KMS-11 (cell line): ENCODE measurements around the gene ATP6V1B1.

Experiments
- H2AFZ ChIP-seq: fragments of 200-600 bp; sonication (generic); 2 replicates; pipeline ENCODE4 v1.6.1; 2016; ENCODE audit warnings: antibody characterized with exemption, mixed run types, low read depth
- H3K27ac ChIP-seq: fragments of 200-600 bp; sonication (generic); 2 replicates; pipeline ENCODE4 v1.6.1; 2016; ENCODE audit warnings: mild to moderate bottlenecking, mixed run types
- H3K27me3 ChIP-seq: fragments of 200-600 bp; sonication (generic); 2 replicates; pipeline ENCODE4 v1.6.1; 2017; ENCODE audit warnings: mild to moderate bottlenecking, low read depth, mixed run types, moderate library complexity; ENCODE audit not compliant: insufficient read depth
- H3K36me3 ChIP-seq: fragments of 200-600 bp; sonication (generic); 2 replicates; pipeline ENCODE4 v1.6.1; 2017; ENCODE audit warnings: mild to moderate bottlenecking, mixed run types; ENCODE audit not compliant: insufficient read depth
- H3K4me1 ChIP-seq: fragments of 200-600 bp; sonication (generic); 2 replicates; pipeline ENCODE4 v1.6.1; 2016; ENCODE audit warnings: mild to moderate bottlenecking, low read depth, mixed run types; ENCODE audit not compliant: poor library complexity, severe bottlenecking
- H3K4me2 ChIP-seq: fragments of 200-600 bp; sonication (generic); 2 replicates; pipeline ENCODE4 v1.7.0; 2016; ENCODE audit warnings: mild to moderate bottlenecking, mixed run types
- H3K4me3 ChIP-seq: fragments of 200-600 bp; sonication (generic); IDR thresholded peaks from 2 replicates; pipeline ENCODE4 v1.6.1; 2017; ENCODE audit warnings: low read depth, low read length, mixed read lengths; ENCODE audit not compliant: insufficient read depth
- H3K79me2 ChIP-seq: fragments of 200-600 bp; sonication (generic); 2 replicates; pipeline ENCODE4 v1.6.1; 2016; ENCODE audit warnings: low read depth, mixed run types; ENCODE audit not compliant: insufficient read depth
- H3K9ac ChIP-seq: fragments of 200-600 bp; sonication (generic); 2 replicates; pipeline ENCODE4 v1.6.1; 2016; ENCODE audit warnings: mild to moderate bottlenecking, mixed run types
- H4K20me1 ChIP-seq: fragments of 200-600 bp; sonication (generic); 2 replicates; pipeline ENCODE4 v1.6.1; 2016; ENCODE audit warnings: mild to moderate bottlenecking, mixed run types; ENCODE audit not compliant: insufficient read depth
- TF ChIP-seq, protein P1 (sequence below): fragments of 200-600 bp; sonication (generic); conservative IDR thresholded peaks from 2 replicates; pipeline ENCODE4 v1.6.1; 2017; ENCODE audit warnings: low read depth, mild to moderate bottlenecking, antibody characterized with exemption, low read length, moderate library complexity, mixed read lengths

The ATP6V1B1 gene

DNA sequence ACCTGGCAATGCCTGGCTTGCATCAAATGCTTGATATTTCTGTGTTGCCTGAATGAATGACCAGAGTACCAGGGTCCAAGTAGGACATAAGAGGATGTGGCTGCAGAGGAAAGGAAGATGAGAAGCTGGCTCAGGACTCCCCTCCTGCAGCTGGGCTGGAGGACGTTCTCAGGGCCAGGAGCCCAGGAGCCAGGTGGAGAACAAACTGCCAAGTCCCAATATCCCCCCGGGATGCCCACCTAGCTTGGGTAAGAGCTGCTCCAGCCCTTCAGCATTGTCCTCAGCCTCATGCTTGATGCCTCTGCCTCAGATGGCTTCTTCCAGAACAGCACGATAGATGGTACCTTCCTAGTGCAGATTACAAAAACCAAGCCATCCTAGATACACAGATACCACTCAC is 8.6 kb upstream of the ATP6V1B1 start:
- H3K4me2 ChIP-seq: no peak overlapping the region
- H3K4me3 ChIP-seq: no peak overlapping the region
- no peak overlapping the region for H3K27ac ChIP-seq
- H3K9ac ChIP-seq: no peak overlapping the region
- H3K27me3 ChIP-seq: no peaks in the 10 kb centered on the region
- no peaks in the 10 kb centered on the region for H4K20me1 ChIP-seq
- H3K36me3 ChIP-seq: no peaks in the 10 kb centered on the region
- TF ChIP-seq, protein P1, sequence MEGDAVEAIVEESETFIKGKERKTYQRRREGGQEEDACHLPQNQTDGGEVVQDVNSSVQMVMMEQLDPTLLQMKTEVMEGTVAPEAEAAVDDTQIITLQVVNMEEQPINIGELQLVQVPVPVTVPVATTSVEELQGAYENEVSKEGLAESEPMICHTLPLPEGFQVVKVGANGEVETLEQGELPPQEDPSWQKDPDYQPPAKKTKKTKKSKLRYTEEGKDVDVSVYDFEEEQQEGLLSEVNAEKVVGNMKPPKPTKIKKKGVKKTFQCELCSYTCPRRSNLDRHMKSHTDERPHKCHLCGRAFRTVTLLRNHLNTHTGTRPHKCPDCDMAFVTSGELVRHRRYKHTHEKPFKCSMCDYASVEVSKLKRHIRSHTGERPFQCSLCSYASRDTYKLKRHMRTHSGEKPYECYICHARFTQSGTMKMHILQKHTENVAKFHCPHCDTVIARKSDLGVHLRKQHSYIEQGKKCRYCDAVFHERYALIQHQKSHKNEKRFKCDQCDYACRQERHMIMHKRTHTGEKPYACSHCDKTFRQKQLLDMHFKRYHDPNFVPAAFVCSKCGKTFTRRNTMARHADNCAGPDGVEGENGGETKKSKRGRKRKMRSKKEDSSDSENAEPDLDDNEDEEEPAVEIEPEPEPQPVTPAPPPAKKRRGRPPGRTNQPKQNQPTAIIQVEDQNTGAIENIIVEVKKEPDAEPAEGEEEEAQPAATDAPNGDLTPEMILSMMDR: no peak
- H2AFZ ChIP-seq: no peak overlapping the region
- no peaks in the 10 kb centered on the region for H3K4me1 ChIP-seq
- H3K79me2 ChIP-seq: no peaks in the 10 kb centered on the region

DNA sequence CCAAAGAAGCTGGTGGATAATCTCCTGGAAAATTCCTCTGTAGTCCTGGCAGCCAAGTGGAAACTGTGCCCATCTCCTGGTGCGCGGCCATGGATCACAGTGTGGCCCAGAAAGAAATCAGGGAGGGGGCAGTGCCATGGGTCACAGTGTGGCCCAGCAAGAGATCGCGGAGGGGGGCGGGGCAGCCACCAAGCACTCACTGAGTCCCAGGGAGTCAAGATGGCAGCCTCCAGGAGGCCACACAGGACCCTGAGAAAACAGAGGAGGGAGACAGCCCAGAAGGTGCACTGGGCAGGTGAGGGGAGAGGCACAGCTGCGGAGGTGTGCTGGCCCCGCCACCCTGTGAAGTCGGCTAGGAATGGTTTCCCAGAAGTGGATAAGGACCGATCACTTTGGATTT is 8.1 kb upstream of the ATP6V1B1 start:
- Histone ChIP-seq H3K4me3 (no peak overlapping the region), H4K20me1 (no peaks in the 10 kb centered on the region), H3K4me1 (no peaks in the 10 kb centered on the region), H3K36me3 (no peaks in the 10 kb centered on the region), H3K79me2 (no peaks in the 10 kb centered on the region), H3K27me3 (no peaks in the 10 kb centered on the region), H3K27ac (no peak overlapping the region), H2AFZ (no peak overlapping the region), H3K4me2 (no peak overlapping the region), H3K9ac (no peak overlapping the region)
- TF ChIP-seq, protein P1: no peak

- no peak overlapping the region for H3K9ac ChIP-seq
- no peak overlapping the region for H2AFZ ChIP-seq
- H3K4me1 ChIP-seq: no peaks in the 10 kb centered on the region
- no peaks in the 10 kb centered on the region for H4K20me1 ChIP-seq
- no peak overlapping the region for H3K4me2 ChIP-seq
- no peaks in the 10 kb centered on the region for H3K27me3 ChIP-seq
- no peaks in the 10 kb centered on the region for H3K36me3 ChIP-seq
- TF ChIP-seq, protein P1: no peak
- H3K4me3 ChIP-seq: no peak overlapping the region
- no peaks in the 10 kb centered on the region for H3K79me2 ChIP-seq
- no peak overlapping the region for H3K27ac ChIP-seq
These were observed 7.3 kb upstream of the ATP6V1B1 start for GRCh38 chr2:70928366-70928765.

DNA sequence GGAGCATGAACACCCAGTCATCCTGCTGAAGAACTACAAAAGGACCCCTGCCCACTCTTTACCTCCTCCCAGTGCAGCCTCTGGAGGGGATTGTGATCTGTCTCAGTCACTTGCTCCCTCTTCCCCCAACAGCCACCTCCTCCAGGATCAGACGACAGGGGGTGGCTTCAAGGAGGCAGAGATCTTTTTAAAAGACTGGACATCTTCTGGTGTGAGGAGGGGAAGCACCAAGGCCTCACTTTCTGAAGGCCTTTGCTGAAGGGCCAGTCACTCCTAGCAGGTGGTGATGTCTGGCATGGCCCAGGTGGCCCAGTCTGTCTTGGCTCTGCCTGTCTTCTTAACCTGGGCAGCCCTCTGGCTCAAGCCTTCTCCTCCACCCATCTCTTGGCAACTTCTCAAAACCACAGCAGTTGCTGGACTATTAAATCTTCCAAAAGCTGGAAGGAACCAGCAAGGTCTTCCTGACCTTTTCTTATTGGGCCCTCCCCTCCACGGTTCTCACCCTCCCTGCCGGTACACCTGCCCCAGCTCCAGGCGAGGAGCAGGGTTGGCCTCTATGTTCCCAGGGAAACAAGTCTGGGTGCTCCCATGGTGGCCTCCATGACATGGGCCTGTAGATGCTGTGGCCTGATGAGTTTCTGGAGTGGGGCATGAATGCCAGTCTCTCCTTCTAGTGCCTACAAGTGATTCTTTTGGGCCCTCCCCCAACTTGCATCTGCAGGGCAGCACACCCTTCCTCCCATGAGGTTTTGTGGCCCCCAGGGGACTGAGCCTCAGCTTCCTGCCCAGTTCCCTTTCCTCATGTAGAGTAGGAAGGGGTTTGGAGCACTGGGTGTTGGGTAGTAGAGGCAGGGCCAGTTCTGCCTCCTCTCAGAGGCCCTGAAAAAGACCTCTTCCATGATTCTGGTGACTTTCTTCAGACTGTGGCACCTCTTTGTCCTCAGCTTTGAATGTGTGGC is 5.0 kb upstream of the ATP6V1B1 start:
- Histone ChIP-seq H2AFZ (no peak overlapping the region), H3K4me1 (no peaks in the 10 kb centered on the region), H3K79me2 (no peaks in the 10 kb centered on the region), H3K4me3 (no peak overlapping the region), H3K36me3 (no peaks in the 10 kb centered on the region), H4K20me1 (no peaks in the 10 kb centered on the region), H3K27me3 (no peaks in the 10 kb centered on the region), H3K27ac (no peak overlapping the region), H3K4me2 (no peak overlapping the region), H3K9ac (no peak overlapping the region)
- TF ChIP-seq, protein P1: no peak
